ENCODE measurements around the gene SLC25A30. TPM values are rescaled to one million over a fixed set of nuclear protein-coding genes. Genes with fewer than 3 reads are reported as not detected.

Gene SLC25A30
- total and polyA plus RNA-seq, 4 donors, result 5.4 to 59.2 (median 17.8) TPM

DNA sequence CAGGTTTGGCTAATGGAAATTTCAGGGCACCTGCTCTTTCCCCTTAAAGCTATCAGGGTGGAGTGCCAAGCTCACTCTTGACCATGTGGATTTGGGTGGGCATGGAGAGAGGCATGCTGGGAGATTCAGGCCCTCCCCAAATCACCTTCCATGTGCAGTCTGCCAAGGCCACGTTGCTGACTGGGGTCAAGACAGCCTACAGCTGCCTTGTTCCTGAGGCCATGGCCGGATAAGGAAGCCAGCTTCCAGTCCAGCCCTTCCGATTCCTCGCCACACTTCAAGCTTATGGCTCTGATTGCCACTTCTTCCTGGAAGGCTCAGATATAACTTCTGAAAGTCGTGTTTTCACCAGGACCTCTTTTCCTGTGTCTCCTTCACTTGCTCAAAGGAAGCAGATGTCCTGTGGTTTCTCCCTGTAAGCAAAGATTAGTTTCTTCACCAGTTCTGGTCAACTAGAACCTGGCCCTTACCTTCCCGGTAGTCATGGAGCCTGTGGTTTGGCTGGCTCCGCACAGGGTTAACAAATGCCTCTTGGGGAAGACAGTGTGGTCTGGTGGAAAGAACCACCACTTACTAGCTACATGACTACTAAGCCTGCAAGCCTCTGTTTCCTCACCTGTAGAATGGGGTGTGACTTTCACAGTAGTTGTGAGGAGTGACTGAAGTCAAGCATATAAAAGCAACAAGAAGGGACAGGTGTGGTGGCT, 61.1 kb downstream of the SLC25A30 start:
- WGBS, result 75% methylated on average over 7 of the region's 7 CpGs
- no peak overlapping the region for H3K9ac ChIP-seq (ENCODE audit: low read depth in 1 of 2, low read length in 2 of 2)
- DNase-seq (ENCODE audit: low spot score), result no peak
- H3K27ac ChIP-seq (ENCODE audit: low read depth in 1 of 2, low read length in 2 of 2), result no peak overlapping the region
- TF ChIP-seq, protein P1, sequence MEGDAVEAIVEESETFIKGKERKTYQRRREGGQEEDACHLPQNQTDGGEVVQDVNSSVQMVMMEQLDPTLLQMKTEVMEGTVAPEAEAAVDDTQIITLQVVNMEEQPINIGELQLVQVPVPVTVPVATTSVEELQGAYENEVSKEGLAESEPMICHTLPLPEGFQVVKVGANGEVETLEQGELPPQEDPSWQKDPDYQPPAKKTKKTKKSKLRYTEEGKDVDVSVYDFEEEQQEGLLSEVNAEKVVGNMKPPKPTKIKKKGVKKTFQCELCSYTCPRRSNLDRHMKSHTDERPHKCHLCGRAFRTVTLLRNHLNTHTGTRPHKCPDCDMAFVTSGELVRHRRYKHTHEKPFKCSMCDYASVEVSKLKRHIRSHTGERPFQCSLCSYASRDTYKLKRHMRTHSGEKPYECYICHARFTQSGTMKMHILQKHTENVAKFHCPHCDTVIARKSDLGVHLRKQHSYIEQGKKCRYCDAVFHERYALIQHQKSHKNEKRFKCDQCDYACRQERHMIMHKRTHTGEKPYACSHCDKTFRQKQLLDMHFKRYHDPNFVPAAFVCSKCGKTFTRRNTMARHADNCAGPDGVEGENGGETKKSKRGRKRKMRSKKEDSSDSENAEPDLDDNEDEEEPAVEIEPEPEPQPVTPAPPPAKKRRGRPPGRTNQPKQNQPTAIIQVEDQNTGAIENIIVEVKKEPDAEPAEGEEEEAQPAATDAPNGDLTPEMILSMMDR (IDR thresholded peaks at IDR 0.05; ENCODE audit: low read depth, low read length, missing input control), result no peak
- TF ChIP-seq RAD21 (IDR thresholded peaks at IDR 0.05), result no peak
- TF ChIP-seq GABPA (IDR thresholded peaks at IDR 0.05 in 1 of 2, conservative IDR thresholded peaks at IDR 0.05 in 1 of 2), result no peak
- TF ChIP-seq, protein P2, sequence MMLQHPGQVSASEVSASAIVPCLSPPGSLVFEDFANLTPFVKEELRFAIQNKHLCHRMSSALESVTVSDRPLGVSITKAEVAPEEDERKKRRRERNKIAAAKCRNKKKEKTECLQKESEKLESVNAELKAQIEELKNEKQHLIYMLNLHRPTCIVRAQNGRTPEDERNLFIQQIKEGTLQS (IDR thresholded peaks at IDR 0.05), result no peak
- no peak for TF ChIP-seq RXRA (IDR thresholded peaks at IDR 0.05)
- TF ChIP-seq JUND (IDR thresholded peaks at IDR 0.05), result no peak
- TF ChIP-seq, protein P3, sequence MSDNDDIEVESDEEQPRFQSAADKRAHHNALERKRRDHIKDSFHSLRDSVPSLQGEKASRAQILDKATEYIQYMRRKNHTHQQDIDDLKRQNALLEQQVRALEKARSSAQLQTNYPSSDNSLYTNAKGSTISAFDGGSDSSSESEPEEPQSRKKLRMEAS (IDR thresholded peaks at IDR 0.05), result no peak
- H3K36me3 ChIP-seq (ENCODE audit: control insufficient read depth in 4 of 4, insufficient read depth in 3 of 4, low read depth in 1 of 4, low read length in 3 of 4), result peaks cover 4 to 31% (median 13%) of the 10 kb centered on the region in 4 donors
- no peaks in the 10 kb centered on the region for H3K4me1 ChIP-seq (ENCODE audit: control insufficient read depth in 4 of 4, insufficient read depth in 4 of 4, low read length in 3 of 4)
- no peaks in the 10 kb centered on the region for H3K9me3 ChIP-seq (ENCODE audit: control insufficient read depth in 4 of 4, low read length in 3 of 4)
- no peak overlapping the region for H3K4me3 ChIP-seq (ENCODE audit: low read depth in 1 of 3, low read length in 3 of 3)
- H3K27me3 ChIP-seq (ENCODE audit: control insufficient read depth in 4 of 4, insufficient read depth in 4 of 4, low read length in 3 of 4), result no peaks in the 10 kb centered on the region

DNA sequence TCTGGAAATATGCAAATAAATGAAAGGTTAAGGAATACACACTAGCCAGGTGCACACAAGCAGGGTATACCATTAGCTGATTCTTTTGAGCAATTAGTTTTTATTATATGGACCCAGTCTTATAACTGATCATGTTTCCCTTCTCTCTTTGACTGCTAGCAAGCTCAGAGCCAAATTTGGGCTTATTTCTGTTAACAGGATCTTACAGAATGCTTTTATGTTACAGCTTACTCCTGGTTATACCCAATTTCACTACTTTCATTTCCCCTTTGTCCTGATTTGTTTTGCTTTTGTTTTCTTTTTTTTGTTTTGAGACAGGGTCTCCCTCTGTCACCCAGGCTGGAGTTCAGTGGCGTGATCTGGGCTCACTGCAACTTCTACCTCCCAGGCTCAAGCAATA, 64.3 kb downstream of the SLC25A30 start:
- Histone ChIP-seq H3K4me1 (ENCODE audit: control insufficient read depth in 4 of 4, insufficient read depth in 4 of 4, low read length in 3 of 4) (peaks cover 0 to 1% (median 0%) of the 10 kb centered on the region in 4 donors), H3K9me3 (ENCODE audit: control insufficient read depth in 4 of 4, low read length in 3 of 4) (no peaks in the 10 kb centered on the region), H3K9ac (ENCODE audit: low read depth in 1 of 2, low read length in 2 of 2) (no peak overlapping the region), H3K27ac (ENCODE audit: low read depth in 1 of 2, low read length in 2 of 2) (no peak overlapping the region), H3K27me3 (ENCODE audit: control insufficient read depth in 4 of 4, insufficient read depth in 4 of 4, low read length in 3 of 4) (no peaks in the 10 kb centered on the region), H3K36me3 (ENCODE audit: control insufficient read depth in 4 of 4, insufficient read depth in 3 of 4, low read depth in 1 of 4, low read length in 3 of 4) (peaks cover 3 to 33% (median 18%) of the 10 kb centered on the region in 4 donors), H3K4me3 (ENCODE audit: low read depth in 1 of 3, low read length in 3 of 3) (no peak overlapping the region)
- DNase-seq (ENCODE audit: low spot score), result no peak
- TF ChIP-seq RXRA (IDR thresholded peaks at IDR 0.05) (no peak), FOXA2 (IDR thresholded peaks at IDR 0.05) (no peak), YY1 (IDR thresholded peaks at IDR 0.05) (no peak)
- WGBS, result 98% methylated on average over 1 of the region's 1 CpG

DNA sequence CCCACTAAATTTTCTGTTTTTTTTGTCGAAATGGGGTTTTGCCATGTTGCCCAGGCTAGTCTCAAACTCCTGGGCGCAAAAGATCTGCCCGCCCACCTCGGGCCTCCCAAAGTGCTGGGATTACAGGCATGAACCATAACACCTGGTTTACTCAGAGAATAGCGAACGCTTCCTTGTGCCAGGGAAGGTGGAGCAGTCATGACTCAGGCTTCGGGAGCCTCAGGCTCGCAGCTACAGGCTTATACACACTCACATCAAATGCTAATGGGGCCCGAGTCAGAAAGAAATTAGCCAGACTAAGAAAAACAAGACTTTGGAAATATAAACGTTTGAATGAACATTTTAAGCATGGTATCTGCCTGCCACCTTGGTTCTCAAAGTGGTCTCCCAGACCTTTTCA, 66.1 kb downstream of the SLC25A30 start:
- Histone ChIP-seq H3K9ac (ENCODE audit: low read depth in 1 of 2, low read length in 2 of 2) (no peak overlapping the region), H3K9me3 (ENCODE audit: control insufficient read depth in 4 of 4, low read length in 3 of 4) (no peaks in the 10 kb centered on the region), H3K27me3 (ENCODE audit: control insufficient read depth in 4 of 4, insufficient read depth in 4 of 4, low read length in 3 of 4) (no peaks in the 10 kb centered on the region), H3K4me1 (ENCODE audit: control insufficient read depth in 4 of 4, insufficient read depth in 4 of 4, low read length in 3 of 4) (peaks cover 0 to 1% (median 0%) of the 10 kb centered on the region in 4 donors), H3K4me3 (ENCODE audit: low read depth in 1 of 3, low read length in 3 of 3) (no peak overlapping the region), H3K27ac (ENCODE audit: low read depth in 1 of 2, low read length in 2 of 2) (no peak overlapping the region), H3K36me3 (ENCODE audit: control insufficient read depth in 4 of 4, insufficient read depth in 3 of 4, low read depth in 1 of 4, low read length in 3 of 4) (peaks cover under 1 to 40% (median 17%) of the 10 kb centered on the region in 4 donors)
- no peak for DNase-seq (ENCODE audit: low spot score)
- TF ChIP-seq RAD21 (IDR thresholded peaks at IDR 0.05) (no peak), HNF4G (IDR thresholded peaks at IDR 0.05) (no peak), YY1 (IDR thresholded peaks at IDR 0.05) (no peak), HNF4A (conservative IDR thresholded peaks at IDR 0.05) (no peak), FOXA2 (IDR thresholded peaks at IDR 0.05) (no peak), FOXA1 (IDR thresholded peaks at IDR 0.05) (no peak), RXRA (IDR thresholded peaks at IDR 0.05) (no peak), SP1 (IDR thresholded peaks at IDR 0.05) (no peak), JUND (IDR thresholded peaks at IDR 0.05) (no peak), GABPA (IDR thresholded peaks at IDR 0.05 in 1 of 2, conservative IDR thresholded peaks at IDR 0.05 in 1 of 2) (no peak)
- TF ChIP-seq, protein P4, sequence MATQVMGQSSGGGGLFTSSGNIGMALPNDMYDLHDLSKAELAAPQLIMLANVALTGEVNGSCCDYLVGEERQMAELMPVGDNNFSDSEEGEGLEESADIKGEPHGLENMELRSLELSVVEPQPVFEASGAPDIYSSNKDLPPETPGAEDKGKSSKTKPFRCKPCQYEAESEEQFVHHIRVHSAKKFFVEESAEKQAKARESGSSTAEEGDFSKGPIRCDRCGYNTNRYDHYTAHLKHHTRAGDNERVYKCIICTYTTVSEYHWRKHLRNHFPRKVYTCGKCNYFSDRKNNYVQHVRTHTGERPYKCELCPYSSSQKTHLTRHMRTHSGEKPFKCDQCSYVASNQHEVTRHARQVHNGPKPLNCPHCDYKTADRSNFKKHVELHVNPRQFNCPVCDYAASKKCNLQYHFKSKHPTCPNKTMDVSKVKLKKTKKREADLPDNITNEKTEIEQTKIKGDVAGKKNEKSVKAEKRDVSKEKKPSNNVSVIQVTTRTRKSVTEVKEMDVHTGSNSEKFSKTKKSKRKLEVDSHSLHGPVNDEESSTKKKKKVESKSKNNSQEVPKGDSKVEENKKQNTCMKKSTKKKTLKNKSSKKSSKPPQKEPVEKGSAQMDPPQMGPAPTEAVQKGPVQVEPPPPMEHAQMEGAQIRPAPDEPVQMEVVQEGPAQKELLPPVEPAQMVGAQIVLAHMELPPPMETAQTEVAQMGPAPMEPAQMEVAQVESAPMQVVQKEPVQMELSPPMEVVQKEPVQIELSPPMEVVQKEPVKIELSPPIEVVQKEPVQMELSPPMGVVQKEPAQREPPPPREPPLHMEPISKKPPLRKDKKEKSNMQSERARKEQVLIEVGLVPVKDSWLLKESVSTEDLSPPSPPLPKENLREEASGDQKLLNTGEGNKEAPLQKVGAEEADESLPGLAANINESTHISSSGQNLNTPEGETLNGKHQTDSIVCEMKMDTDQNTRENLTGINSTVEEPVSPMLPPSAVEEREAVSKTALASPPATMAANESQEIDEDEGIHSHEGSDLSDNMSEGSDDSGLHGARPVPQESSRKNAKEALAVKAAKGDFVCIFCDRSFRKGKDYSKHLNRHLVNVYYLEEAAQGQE (IDR thresholded peaks at IDR 0.05), result no peak
- TF ChIP-seq, protein P2 (IDR thresholded peaks at IDR 0.05), result no peak
- TF ChIP-seq, protein P1 (IDR thresholded peaks at IDR 0.05; ENCODE audit: low read depth, low read length, missing input control), result no peak
- 96% methylated on average over 10 of the region's 10 CpGs for WGBS
